ENCODE results near the gene SLC38A2.

Gene SLC38A2

DNA sequence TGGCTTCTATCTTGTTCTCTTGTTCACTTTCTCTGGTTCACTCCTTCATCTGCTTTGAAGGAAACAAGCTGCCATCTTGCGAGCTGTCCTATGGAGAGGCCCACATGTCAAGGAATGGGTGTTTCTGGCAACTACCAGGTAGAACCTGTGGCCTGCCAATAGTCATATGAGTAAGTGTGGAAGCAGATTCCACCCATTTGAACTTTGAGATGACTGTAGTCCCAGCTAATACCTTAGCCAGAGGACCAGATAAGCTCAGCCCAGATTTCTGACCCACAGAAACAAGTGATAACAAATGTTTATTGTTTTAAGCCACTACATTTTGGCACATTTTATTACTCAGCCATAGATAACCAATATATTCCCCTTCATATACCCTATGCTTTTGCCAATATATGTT, 4.0 kb upstream of the SLC38A2 start:
- Histone ChIP-seq H3K27me3 (ENCODE audit: insufficient read depth, low read length) (no peaks in the 10 kb centered on the region), H3K4me1 (ENCODE audit: control insufficient read depth, insufficient read depth, low read length, unreplicated experiment) (peaks cover 11% of the 10 kb centered on the region), H3K79me2 (ENCODE audit: control insufficient read depth, insufficient read depth, low read length, unreplicated experiment) (peaks cover 23% of the 10 kb centered on the region), H3K27ac (ENCODE audit: low read depth, low read length) (no peak overlapping the region), H2AFZ (ENCODE audit: low read length, unreplicated experiment) (no peak overlapping the region), H3K36me3 (ENCODE audit: insufficient read depth, low read length) (peaks cover 7% of the 10 kb centered on the region; the same call in 1 of the 2 replicates), H3K4me3 (ENCODE audit: low read depth, low read length) (no peak overlapping the region)

DNA sequence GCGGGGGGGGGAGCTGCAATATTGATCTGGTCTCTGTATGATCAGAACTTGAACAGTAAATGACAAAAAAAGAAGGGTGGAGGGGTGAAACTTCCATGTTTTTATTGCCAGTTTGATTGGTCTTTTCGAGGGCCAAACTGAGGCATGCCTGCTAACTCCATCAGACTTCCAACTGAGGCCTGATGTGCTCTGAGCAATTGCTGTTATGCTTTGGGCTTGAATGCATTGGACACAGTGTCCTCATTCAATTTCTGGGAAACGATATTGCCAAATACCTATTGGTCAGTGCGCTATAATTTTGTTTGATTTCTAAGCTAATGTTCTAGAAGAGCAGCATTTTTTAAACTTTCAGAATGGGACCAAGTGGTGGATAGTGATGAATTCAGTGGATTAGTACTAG, 2.1 kb upstream of the SLC38A2 start:
- peaks cover 41% of the 10 kb centered on the region for H3K79me2 ChIP-seq (ENCODE audit: control insufficient read depth, insufficient read depth, low read length, unreplicated experiment)

GRCh38 chr12:46374310-46374709, 1.7 kb upstream of the SLC38A2 start:
- peaks cover 11% of the 10 kb centered on the region for H3K4me1 ChIP-seq (ENCODE audit: control insufficient read depth, insufficient read depth, low read length, unreplicated experiment)
- H2AFZ ChIP-seq (ENCODE audit: low read length, unreplicated experiment) = no peak overlapping the region
- H3K27ac ChIP-seq (ENCODE audit: low read depth, low read length) = no peak overlapping the region; the same call in 1 of the 2 replicates
- peaks cover 23% of the 10 kb centered on the region for H3K36me3 ChIP-seq (ENCODE audit: insufficient read depth, low read length)
- peaks cover 45% of the 10 kb centered on the region for H3K79me2 ChIP-seq (ENCODE audit: control insufficient read depth, insufficient read depth, low read length, unreplicated experiment)
- no peaks in the 10 kb centered on the region for H3K27me3 ChIP-seq (ENCODE audit: insufficient read depth, low read length)
- H3K4me3 ChIP-seq (ENCODE audit: low read depth, low read length) = peak overlapping the region; percentile 99; the same call in 1 of the 2 replicates

More for the DNA sequence above, 2.1 kb upstream of the SLC38A2 start:
- Histone ChIP-seq H3K27ac (ENCODE audit: low read depth, low read length) (no peak overlapping the region), H3K36me3 (ENCODE audit: insufficient read depth, low read length) (peaks cover 19% of the 10 kb centered on the region), H2AFZ (ENCODE audit: low read length, unreplicated experiment) (no peak overlapping the region), H3K27me3 (ENCODE audit: insufficient read depth, low read length) (no peaks in the 10 kb centered on the region), H3K4me3 (ENCODE audit: low read depth, low read length) (no peak overlapping the region), H3K4me1 (ENCODE audit: control insufficient read depth, insufficient read depth, low read length, unreplicated experiment) (peaks cover 11% of the 10 kb centered on the region)

GRCh38 chr12:46373301-46374296, 1.0 kb upstream of the SLC38A2 start:
- Histone ChIP-seq H3K79me2 (ENCODE audit: control insufficient read depth, insufficient read depth, low read length, unreplicated experiment) (peaks cover 53% of the 10 kb centered on the region), H3K36me3 (ENCODE audit: insufficient read depth, low read length) (peaks cover 30% of the 10 kb centered on the region), H3K4me3 (ENCODE audit: low read depth, low read length) (peak overlapping the region; percentile 99), H3K4me1 (ENCODE audit: control insufficient read depth, insufficient read depth, low read length, unreplicated experiment) (peaks cover 16% of the 10 kb centered on the region), H2AFZ (ENCODE audit: low read length, unreplicated experiment) (peak overlapping the region; percentile 73), H3K27ac (ENCODE audit: low read depth, low read length) (peak overlapping the region; percentile 85), H3K27me3 (ENCODE audit: insufficient read depth, low read length) (no peaks in the 10 kb centered on the region)

- Histone ChIP-seq H3K79me2 (ENCODE audit: control insufficient read depth, insufficient read depth, low read length, unreplicated experiment) (peaks cover 69% of the 10 kb centered on the region), H3K4me3 (ENCODE audit: low read depth, low read length) (peak overlapping the region; percentile 99), H3K27ac (ENCODE audit: low read depth, low read length) (peak overlapping the region; percentile 85), H2AFZ (ENCODE audit: low read length, unreplicated experiment) (no peak overlapping the region), H3K4me1 (ENCODE audit: control insufficient read depth, insufficient read depth, low read length, unreplicated experiment) (peaks cover 32% of the 10 kb centered on the region), H3K27me3 (ENCODE audit: insufficient read depth, low read length) (no peaks in the 10 kb centered on the region), H3K36me3 (ENCODE audit: insufficient read depth, low read length) (peaks cover 47% of the 10 kb centered on the region)
These were observed 642 bp downstream of the SLC38A2 start for GRCh38 chr12:46371718-46372543.

DNA sequence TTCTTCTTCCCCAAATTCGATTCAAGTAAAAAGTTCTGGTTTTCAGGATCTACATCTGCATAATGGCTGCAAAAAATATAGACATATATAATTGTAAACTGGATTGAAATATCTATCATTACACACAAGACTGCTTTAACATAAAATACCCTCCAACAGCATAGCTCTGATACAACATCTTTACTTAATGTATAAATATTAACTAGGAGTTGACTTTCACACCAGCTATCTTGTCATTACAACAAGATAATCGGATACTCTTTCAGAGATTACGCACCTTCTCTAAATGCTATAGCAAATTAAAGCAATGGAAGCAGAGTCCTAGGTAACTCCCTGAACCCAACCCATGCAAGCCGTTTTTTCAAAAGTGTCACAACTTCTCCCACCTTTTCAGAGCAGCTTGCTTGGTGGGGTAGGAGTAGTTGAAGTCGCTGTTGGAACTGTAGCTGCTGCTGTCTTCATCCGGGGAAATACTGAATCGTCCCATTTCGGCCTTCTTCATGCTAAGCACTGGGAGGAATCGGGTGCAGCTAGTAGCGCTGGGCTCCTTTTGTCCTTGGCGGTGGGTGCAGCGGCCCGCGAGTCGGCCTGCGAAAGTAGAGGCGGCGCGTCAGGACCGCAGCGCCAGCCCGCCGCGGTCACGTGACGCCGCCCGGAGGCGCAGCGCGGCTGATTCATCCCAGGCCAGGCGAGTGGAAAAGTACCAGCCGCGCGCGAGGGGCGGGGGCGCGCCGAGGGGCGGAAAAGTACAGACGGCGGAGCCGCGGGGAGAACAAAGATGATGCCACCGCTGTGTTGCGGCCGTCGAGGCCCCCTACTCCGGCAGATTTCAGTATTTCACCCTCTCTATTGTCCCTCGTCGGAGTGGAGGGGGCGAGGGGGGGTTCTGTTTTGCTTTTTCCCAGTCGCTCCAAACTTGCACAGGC, 1.5 kb downstream of the SLC38A2 start:
- Histone ChIP-seq H3K36me3 (ENCODE audit: insufficient read depth, low read length) (peaks cover 55% of the 10 kb centered on the region), H3K4me3 (ENCODE audit: low read depth, low read length) (peak overlapping the region; percentile 99), H3K4me1 (ENCODE audit: control insufficient read depth, insufficient read depth, low read length, unreplicated experiment) (peaks cover 41% of the 10 kb centered on the region), H3K27ac (ENCODE audit: low read depth, low read length) (peak overlapping the region; percentile 85), H3K79me2 (ENCODE audit: control insufficient read depth, insufficient read depth, low read length, unreplicated experiment) (peaks cover 78% of the 10 kb centered on the region), H3K27me3 (ENCODE audit: insufficient read depth, low read length) (no peaks in the 10 kb centered on the region), H2AFZ (ENCODE audit: low read length, unreplicated experiment) (no peak overlapping the region)

DNA sequence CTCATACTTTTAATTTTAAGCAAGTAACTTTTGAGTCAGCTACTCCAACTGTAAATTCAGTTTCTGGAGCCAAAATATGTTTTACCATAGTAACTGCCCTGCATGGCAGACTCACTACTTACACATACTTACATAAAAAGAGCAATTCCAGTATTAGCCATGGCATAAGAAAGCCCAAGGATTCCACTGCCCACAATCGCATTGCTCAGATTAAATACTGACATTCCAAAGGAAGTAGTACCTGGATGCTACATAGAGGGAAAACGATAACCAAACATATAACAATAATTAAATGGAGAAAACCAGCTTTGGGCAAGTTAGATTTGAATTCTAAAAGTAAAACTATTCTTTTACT, 2.2 kb downstream of the SLC38A2 start:
- Histone ChIP-seq H3K4me3 (ENCODE audit: low read depth, low read length) (peak overlapping the region; percentile 99), H3K27ac (ENCODE audit: low read depth, low read length) (peak overlapping the region; percentile 85), H3K79me2 (ENCODE audit: control insufficient read depth, insufficient read depth, low read length, unreplicated experiment) (peaks cover 85% of the 10 kb centered on the region), H3K4me1 (ENCODE audit: control insufficient read depth, insufficient read depth, low read length, unreplicated experiment) (peaks cover 48% of the 10 kb centered on the region), H3K36me3 (ENCODE audit: insufficient read depth, low read length) (peaks cover 62% of the 10 kb centered on the region), H3K27me3 (ENCODE audit: insufficient read depth, low read length) (no peaks in the 10 kb centered on the region), H2AFZ (ENCODE audit: low read length, unreplicated experiment) (no peak overlapping the region)

- no peak overlapping the region for H2AFZ ChIP-seq (ENCODE audit: low read length, unreplicated experiment)
- H3K79me2 ChIP-seq (ENCODE audit: control insufficient read depth, insufficient read depth, low read length, unreplicated experiment) = peaks cover 91% of the 10 kb centered on the region
- H3K4me1 ChIP-seq (ENCODE audit: control insufficient read depth, insufficient read depth, low read length, unreplicated experiment) = peaks cover 54% of the 10 kb centered on the region
- peak overlapping the region; percentile 99 for H3K4me3 ChIP-seq (ENCODE audit: low read depth, low read length)
- peak overlapping the region; percentile 85 for H3K27ac ChIP-seq (ENCODE audit: low read depth, low read length)
- H3K27me3 ChIP-seq (ENCODE audit: insufficient read depth, low read length) = no peaks in the 10 kb centered on the region
- H3K36me3 ChIP-seq (ENCODE audit: insufficient read depth, low read length) = peaks cover 69% of the 10 kb centered on the region
These were observed 2.8 kb downstream of the SLC38A2 start for GRCh38 chr12:46369474-46370379.

- Histone ChIP-seq H3K79me2 (ENCODE audit: control insufficient read depth, insufficient read depth, low read length, unreplicated experiment) (peaks cover 93% of the 10 kb centered on the region), H3K4me1 (ENCODE audit: control insufficient read depth, insufficient read depth, low read length, unreplicated experiment) (peaks cover 55% of the 10 kb centered on the region)
These were observed 3.5 kb downstream of the SLC38A2 start for GRCh38 chr12:46369095-46369473.

More at GRCh38 chr12:46369095-46369473, 3.5 kb downstream of the SLC38A2 start:
- Histone ChIP-seq H3K27ac (ENCODE audit: low read depth, low read length) (peak overlapping the region; percentile 85), H3K4me3 (ENCODE audit: low read depth, low read length) (peak overlapping the region; percentile 99), H2AFZ (ENCODE audit: low read length, unreplicated experiment) (no peak overlapping the region), H3K36me3 (ENCODE audit: insufficient read depth, low read length) (peaks cover 74% of the 10 kb centered on the region), H3K27me3 (ENCODE audit: insufficient read depth, low read length) (no peaks in the 10 kb centered on the region)
